ENCODE data around the gene ADARB2. TPM values are rescaled to one million over a fixed set of nuclear protein-coding genes. Genes with fewer than 3 reads are reported as not detected.

Gene ADARB2
- total and polyA plus RNA-seq, 2 experiments from 2014 or later: 2.0 to 5.0 TPM

GRCh38 chr10:1228467-1228975 lies 508.8 kb downstream of the ADARB2 start:
- no peaks in the 10 kb centered on the region for H3K27me3 ChIP-seq (ENCODE audit: insufficient read depth)
- H2AFZ ChIP-seq: no peak overlapping the region
- Mint-ChIP-seq H3K9me3 (peaks cover 33% of the 10 kb centered on the region), H3K27ac (no peak overlapping the region; the same call in 1 of the 2 replicates), H3K4me1 (peaks cover 11% of the 10 kb centered on the region; the same call in 2 of the 3 replicates), H3K36me3 (ENCODE audit: low read depth) (peaks cover 32% of the 10 kb centered on the region), H3K27me3 (ENCODE audit: insufficient read depth, low read depth, poor library complexity) (peaks cover 7% of the 10 kb centered on the region), H3K4me3 (no peak overlapping the region)
- TF ChIP-seq ETS1 (IDR thresholded peaks at IDR 0.05) (no peak), NANOG (IDR thresholded peaks at IDR 0.05; ENCODE audit: borderline replicate concordance) (no peak), REST (IDR thresholded peaks at IDR 0.05; ENCODE audit: unreplicated experiment) (no peak), CTCF (conservative IDR thresholded peaks at IDR 0.05; ENCODE audit: low read depth in 2 of 2) (no peak), ZNF462 (CRISPR knock-in tag; IDR thresholded peaks at IDR 0.05) (no peak), EZH2phosphoT487 (IDR thresholded peaks at IDR 0.05; ENCODE audit: unreplicated experiment) (no peak), EZH2 (IDR thresholded peaks at IDR 0.05; ENCODE audit: low read depth, unreplicated experiment) (no peak), CREB1 (CRISPR knock-in tag; IDR thresholded peaks at IDR 0.05; ENCODE audit: low read depth) (no peak), JUNB (IDR thresholded peaks at IDR 0.05; ENCODE audit: unreplicated experiment) (no peak), ZNF331 (CRISPR knock-in tag; IDR thresholded peaks at IDR 0.05; ENCODE audit: low read depth) (no peak), POLR2AphosphoS5 (IDR thresholded peaks at IDR 0.05; ENCODE audit: low read depth) (no peak), STAT1 (IDR thresholded peaks at IDR 0.05; ENCODE audit: unreplicated experiment) (no peak), ZNF114 (CRISPR knock-in tag; IDR thresholded peaks at IDR 0.05) (no peak)
- no peaks in the 10 kb centered on the region for H4K20me1 ChIP-seq (replicated peaks; ENCODE audit: insufficient read depth)
- H3K4me1 ChIP-seq (ENCODE audit: insufficient read depth): no peaks in the 10 kb centered on the region
- no peaks in the 10 kb centered on the region; the same call in 1 of the 2 replicates for H3K36me3 ChIP-seq (ENCODE audit: insufficient read depth)
- H3K4me2 ChIP-seq: no peak overlapping the region
- ATAC-seq (no peak), DNase-seq (ENCODE audit: low spot score) (no peak)
- H3K4me3 ChIP-seq: no peak overlapping the region
- no peaks in the 10 kb centered on the region for H3K9me2 ChIP-seq (ENCODE audit: insufficient read depth)
- H3K27ac ChIP-seq (ENCODE audit: low read depth): no peak overlapping the region
- no peaks in the 10 kb centered on the region for H3K79me2 ChIP-seq (replicated peaks; ENCODE audit: insufficient read depth)
- peaks cover 8% of the 10 kb centered on the region for H3F3A ChIP-seq (replicated peaks; ENCODE audit: low read depth)
